Measurements from ENCODE around the gene NFATC2.

NFATC2 gene

GRCh38 chr20:51543422-51543788 lies 886 bp upstream of the NFATC2 start:
- no peak for ATAC-seq
- TF ChIP-seq PATZ1 (CRISPR knock-in tag; IDR thresholded peaks at IDR 0.05; ENCODE audit: borderline replicate concordance) (no peak), CSDC2 (CRISPR knock-in tag; IDR thresholded peaks at IDR 0.05) (no peak), BACH2 (CRISPR knock-in tag; IDR thresholded peaks at IDR 0.05; ENCODE audit: borderline replicate concordance) (no peak), CREB5 (CRISPR knock-in tag; IDR thresholded peaks at IDR 0.05; ENCODE audit: low read depth) (no peak), RARB (CRISPR knock-in tag; IDR thresholded peaks at IDR 0.05) (no peak), PPARA (CRISPR knock-in tag; IDR thresholded peaks at IDR 0.05; ENCODE audit: borderline replicate concordance) (no peak), ESRRG (CRISPR knock-in tag; IDR thresholded peaks at IDR 0.05) (no peak), TCF4 (CRISPR knock-in tag; IDR thresholded peaks at IDR 0.05; ENCODE audit: borderline replicate concordance) (no peak), ZFP30 (CRISPR knock-in tag; IDR thresholded peaks at IDR 0.05) (no peak), ZNF70 (CRISPR knock-in tag; IDR thresholded peaks at IDR 0.05) (no peak), ZNF8 (CRISPR knock-in tag; IDR thresholded peaks at IDR 0.05) (no peak), ZNF565 (CRISPR knock-in tag; conservative IDR thresholded peaks at IDR 0.05; ENCODE audit: low read depth) (no peak), TSHZ2 (CRISPR knock-in tag; IDR thresholded peaks at IDR 0.05) (no peak), SNAI2 (CRISPR knock-in tag; IDR thresholded peaks at IDR 0.05) (no peak), TOX (CRISPR knock-in tag; IDR thresholded peaks at IDR 0.05; ENCODE audit: borderline replicate concordance) (no peak), OSR1 (CRISPR knock-in tag; IDR thresholded peaks at IDR 0.05) (no peak), CSRNP3 (CRISPR knock-in tag; IDR thresholded peaks at IDR 0.05) (no peak)

- ATAC-seq = no peak
- TF ChIP-seq TOX (CRISPR knock-in tag; IDR thresholded peaks at IDR 0.05; ENCODE audit: borderline replicate concordance) (no peak), OSR1 (CRISPR knock-in tag; IDR thresholded peaks at IDR 0.05) (no peak), POU6F1 (CRISPR knock-in tag; IDR thresholded peaks at IDR 0.05; ENCODE audit: borderline replicate concordance, low read depth) (no peak), ZNF8 (CRISPR knock-in tag; IDR thresholded peaks at IDR 0.05) (no peak), GLIS3 (CRISPR knock-in tag; IDR thresholded peaks at IDR 0.05) (no peak), TCF4 (CRISPR knock-in tag; IDR thresholded peaks at IDR 0.05; ENCODE audit: borderline replicate concordance) (no peak), ZNF70 (CRISPR knock-in tag; IDR thresholded peaks at IDR 0.05) (no peak), RARB (CRISPR knock-in tag; IDR thresholded peaks at IDR 0.05) (no peak), CREB5 (CRISPR knock-in tag; IDR thresholded peaks at IDR 0.05; ENCODE audit: low read depth) (no peak), ARNTL (CRISPR knock-in tag; IDR thresholded peaks at IDR 0.05; ENCODE audit: borderline replicate concordance, low read depth) (no peak), CSDC2 (CRISPR knock-in tag; IDR thresholded peaks at IDR 0.05) (no peak), ZFP30 (CRISPR knock-in tag; IDR thresholded peaks at IDR 0.05) (no peak), ISL1 (CRISPR knock-in tag; IDR thresholded peaks at IDR 0.05) (no peak), ZC3H10 (CRISPR knock-in tag; IDR thresholded peaks at IDR 0.05) (no peak), SNAI2 (CRISPR knock-in tag; IDR thresholded peaks at IDR 0.05) (no peak), ZNF565 (CRISPR knock-in tag; conservative IDR thresholded peaks at IDR 0.05; ENCODE audit: low read depth) (no peak)
Observed at GRCh38 chr20:51542033-51542570, 417 bp downstream of the NFATC2 start.
